A549 (cell line): Measurements from ENCODE around the gene PRAMEF1.

Experiments used
- CTCF ChIP-seq: fragments of >200 bp; sonication (Bioruptor Twin); formaldehyde crosslinking; IDR thresholded peaks from 3 replicates; pipeline ENCODE4 v1.5.1; 2016
- SMC3 ChIP-seq: fragments of >200 bp; sonication (Bioruptor Twin); formaldehyde crosslinking; IDR thresholded peaks from 3 replicates; pipeline ENCODE4 v1.6.1; 2018; ENCODE audit warnings: inconsistent platforms

- TF ChIP-seq SMC3 (no peak), CTCF (no peak)
Measured at GRCh38 chr1:12775443-12775842, 15.8 kb upstream of the PRAMEF1 start.
